Measurements from ENCODE around the gene COL6A1. TPM values are rescaled to one million over a fixed set of nuclear protein-coding genes. Genes with fewer than 3 reads are reported as not detected.
"Not testable (repeated sequence)": the region's sequence is repeated elsewhere in the genome, so short reads cannot be mapped to it uniquely, and the experiment has no call there.

COL6A1 gene
- polyA plus RNA-seq, 1 donor, result 377 TPM

DNA sequence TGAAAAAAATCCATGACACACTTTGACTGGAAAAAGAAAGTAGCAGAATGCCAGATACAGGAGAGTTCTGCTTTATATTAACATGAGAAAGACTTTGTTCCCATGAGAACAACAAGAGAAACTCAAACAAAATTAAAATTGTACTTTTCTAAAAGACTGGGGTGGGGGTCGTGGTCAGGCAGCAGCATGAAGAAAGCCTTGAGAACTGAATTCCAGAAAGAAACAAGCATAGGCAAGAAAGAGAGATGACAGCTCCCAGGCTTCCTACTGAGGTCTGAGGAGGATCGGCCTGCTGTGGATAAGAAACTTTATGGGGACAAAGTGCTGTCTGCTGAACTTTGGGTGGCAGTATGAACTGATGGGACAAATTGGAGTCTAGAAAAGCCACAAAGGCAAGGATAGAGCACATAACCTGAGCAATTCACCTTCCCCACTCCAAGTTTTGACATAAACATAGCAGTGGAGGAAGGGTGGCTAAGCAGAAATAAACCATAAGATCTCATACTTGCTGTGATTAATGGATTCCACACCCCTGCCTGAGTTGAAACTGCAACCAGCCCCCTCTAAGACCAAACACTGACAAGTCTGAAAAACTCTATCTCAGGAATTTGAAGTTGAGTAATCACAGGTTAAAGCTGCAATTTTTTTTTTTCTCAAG is 43.7 kb downstream of the COL6A1 start:
- DNase-seq (ENCODE audit: low read depth), result no peak

DNA sequence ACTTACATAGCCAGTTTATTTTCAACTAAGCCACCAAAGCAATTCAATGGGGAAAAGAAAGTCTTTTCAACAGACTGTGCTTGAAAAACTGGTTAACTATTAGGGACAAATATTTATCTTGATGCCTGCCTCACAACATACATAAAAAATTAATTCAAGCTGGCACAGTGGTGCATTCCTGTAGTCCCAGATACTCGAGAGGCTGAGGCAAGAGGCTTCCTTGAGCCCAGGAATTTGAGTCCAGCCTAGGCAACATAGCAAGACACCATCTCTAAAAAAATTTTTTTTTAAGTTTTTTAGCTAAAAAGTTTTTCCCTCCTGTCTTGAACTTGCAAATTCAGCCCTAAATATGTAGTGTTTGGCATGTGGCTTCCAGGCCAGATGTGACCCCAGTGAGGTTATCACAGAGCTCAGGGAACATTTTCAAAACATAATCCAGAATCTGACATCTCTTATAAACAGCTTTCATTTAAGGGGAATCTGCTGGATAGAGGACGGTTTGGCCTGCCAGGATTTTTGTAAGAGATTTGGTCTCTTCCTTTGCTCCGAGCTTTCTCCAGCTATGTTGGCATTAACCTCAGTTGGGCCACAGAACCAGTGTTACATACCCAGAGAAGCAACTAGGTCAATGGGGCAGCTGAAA is 46.4 kb downstream of the COL6A1 start:
- no peak for DNase-seq (ENCODE audit: low read depth)

DNA sequence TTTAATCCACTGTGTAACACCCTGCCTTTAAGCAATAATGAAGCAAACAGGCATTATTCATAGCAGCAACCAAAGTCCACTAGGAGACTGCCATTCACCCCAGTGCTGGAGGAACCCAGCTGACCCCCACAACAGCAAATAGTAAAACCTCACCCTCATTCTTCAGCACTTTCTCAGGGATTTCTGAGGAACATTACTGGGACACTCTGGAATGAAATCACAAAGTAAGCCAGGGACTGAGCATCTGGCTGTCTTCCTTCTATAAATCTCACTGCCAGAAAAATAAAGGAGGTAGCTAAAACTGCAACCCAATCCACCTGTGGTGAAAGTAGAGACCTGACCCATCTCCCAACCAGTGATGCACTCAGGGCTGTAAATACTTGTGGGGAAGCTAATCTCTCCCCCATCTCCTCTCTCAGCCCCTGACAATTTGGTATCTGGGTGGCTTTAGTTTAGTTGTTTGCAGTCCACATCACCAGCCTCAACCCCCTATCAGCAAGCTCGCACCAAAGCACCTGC is 47.1 kb downstream of the COL6A1 start:
- no peak for DNase-seq (ENCODE audit: low read depth)

DNA sequence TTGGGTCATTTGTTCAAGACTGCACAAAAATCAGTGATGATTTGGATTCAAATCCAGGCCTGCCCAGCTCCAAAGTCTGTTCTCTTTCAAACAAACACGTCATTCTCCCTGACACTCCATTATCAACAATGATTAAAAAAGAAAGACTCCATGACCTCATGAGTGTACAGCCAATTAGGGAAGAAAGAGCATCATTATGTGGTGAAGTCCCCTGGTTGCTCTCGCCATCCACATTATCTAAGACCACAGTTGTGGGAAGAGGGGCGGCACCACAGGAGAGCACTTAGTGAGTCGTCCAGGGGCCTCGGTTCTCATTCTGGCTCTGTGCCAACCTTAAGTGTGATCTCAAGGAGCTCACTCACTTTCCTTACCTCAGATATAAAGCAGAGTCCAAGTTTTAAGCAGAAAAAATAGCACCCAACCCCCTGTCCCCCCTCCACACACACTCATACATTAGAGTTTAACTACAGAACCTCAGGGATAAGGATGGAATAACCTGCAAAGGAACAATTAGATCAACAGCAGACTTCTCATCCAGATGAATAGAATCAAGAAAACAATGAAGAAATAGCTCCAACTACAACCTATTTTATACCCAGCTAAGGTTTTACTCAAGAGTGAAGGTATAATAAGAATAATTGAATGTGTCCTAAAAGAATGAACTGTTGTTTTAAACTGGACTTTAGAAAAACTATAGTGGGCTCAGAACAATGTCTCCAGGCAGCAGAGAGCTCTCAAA is 47.8 kb downstream of the COL6A1 start:
- no peak for DNase-seq (ENCODE audit: low read depth)

DNA sequence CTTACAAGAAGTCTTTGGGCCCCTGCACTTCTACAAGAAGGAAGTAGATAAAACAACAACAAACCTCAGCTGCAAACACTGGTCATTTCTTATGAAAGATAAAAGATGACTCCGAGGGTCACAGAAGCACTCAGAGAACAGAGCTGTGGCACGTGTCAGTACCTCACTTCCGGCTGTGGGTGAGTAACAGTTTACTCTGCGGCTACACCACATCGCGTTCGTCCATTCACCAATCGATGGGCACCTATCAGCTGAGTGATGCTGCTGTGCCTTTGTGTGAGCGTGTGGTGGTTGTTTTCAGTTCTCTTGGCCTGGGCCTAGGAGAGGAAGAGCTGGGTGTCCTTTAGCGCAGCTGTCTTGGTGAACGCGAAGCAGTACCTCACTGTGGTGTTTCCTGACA is 49.9 kb downstream of the COL6A1 start:
- no peak for DNase-seq (ENCODE audit: low read depth)

DNA sequence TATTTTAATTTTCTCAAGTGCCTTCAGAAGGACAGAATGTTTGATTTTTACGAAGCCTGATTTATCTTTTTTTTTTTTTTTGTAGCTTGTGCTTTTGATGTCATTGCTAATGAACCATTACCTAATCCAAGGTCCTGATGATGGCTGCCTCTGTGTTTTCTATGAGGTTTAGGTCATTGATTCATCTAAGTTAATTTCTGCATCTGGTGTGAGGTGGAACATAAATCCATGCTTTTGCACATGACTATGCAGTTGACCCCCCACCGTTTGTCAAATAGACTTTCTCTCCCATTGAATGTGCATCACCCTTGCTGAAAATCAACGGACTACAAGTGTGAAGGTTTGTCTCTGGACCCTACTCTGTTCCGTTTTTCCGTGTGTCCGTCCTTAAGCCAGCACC is 50.5 kb downstream of the COL6A1 start:
- no peak for DNase-seq (ENCODE audit: low read depth)

DNA sequence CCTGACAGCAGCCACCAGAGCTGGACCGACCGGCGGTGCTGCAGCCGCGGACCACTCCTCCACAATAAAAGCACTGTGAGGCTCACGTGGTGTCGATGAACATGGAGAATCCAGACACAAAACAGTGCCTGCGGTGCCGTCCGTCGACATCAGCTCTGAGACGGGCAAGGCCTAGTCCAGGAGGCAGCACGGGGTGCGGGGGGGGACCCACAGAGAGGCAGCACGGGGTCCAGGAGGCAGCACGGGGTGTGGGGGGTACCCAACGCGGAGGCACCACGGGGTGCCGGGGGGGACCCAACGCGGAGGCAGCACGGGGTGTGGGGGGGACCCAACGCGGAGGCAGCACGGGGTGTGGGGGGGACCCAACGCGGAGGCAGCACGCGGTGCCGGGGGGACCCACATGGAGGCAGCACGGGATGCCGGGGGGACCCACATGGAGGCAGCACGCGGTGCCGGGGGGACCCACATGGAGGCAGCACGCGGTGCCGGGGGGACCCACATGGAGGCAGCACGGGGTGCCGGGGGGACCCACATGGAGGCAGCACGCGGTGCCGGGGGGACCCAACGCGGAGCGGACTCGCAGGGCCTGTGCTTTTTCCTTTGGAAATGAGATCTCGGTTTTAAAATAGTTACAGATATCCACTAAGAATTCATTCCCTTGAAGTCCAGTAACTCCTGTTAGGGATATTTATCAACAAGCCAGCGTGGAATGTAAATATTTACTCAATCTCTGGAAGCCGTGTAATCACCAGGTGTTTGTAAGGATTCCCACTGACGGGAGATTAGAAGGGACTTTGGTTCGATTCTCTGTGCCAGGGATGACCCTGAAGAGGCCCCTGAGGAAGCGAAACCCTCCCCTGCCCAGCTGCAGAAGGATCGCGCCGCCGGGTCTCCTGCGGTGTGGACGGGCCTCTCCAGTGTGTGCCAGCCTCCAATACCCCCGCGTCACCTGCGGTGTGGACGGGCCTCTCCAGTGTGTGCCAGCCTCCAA is 52.1 kb downstream of the COL6A1 start:
- DNase-seq (ENCODE audit: low read depth), result no peak

DNA sequence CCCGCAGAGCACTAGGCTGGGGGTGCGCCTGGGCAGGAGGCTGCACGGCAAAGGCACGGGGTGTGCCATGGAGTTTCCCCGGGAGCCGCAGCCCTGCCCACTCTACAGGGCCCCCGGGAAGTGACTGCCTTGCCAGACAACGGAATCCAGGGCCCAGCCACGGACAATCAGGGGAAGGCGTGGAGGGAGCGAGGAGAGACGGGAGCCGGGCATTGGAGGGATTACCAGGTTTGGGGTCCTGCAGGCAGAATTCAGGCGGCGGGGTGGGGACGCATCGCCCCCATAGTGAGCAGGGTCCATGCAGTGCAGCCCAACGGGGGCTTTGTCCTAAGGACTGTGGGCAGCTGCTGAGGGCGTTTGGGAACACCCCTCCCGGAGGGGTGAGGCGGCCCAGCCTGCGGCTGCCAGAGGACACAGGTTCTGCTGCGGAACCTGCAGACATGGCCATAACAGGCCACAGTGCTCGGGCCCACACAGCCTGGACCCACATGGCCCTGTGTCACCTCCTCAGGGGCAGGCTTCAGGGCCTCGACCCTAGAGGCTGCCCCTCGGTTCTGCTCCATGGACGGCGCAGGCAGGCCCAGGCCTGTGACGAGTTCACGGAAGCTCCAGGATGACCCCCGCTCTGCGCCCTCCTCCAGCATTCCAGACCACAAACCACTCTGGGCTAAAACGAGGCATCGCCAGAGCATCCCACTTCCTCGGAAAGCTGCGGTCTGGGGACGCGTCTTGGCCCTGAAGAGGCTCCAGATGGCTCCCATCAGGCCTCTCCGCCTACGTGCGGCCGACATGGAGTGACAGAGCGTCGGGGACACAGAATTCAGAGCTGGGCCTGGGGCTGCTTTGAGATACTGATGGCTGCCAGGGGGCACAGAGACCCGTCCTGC is 54.5 kb downstream of the COL6A1 start:
- DNase-seq (ENCODE audit: low read depth), result no peak

DNA sequence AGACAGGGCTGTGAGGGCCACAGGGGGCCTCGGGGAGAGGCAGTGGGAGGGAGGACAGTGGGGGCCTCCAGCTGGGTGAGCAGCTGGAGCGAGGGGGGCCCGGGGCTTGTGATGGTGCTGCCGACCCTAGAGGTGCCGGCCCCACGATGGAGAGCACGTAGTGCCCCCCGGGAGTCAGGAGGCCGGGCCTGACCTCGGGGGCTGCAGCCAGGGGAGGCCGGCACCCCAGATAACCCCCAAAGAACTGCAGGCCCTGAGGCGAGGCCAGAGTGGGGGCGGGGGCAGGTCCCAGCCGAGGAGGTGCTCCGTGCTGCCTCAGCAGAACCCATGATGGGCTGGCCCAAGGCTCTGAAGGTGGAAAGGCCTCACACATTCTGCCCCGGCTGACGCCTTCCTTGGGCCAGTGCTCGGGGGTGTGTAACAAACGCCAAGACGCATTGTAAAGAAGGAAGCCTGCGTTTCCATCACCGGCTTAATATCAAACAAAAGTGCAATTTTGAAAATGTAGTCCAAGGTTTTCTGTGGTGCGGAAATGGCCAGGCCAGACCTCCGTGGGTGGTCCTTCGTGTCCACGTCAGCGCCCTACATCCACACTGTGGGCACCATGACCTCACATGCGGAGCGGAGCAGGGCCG is 55.2 kb downstream of the COL6A1 start:
- DNase-seq (ENCODE audit: low read depth), result no peak

DNA sequence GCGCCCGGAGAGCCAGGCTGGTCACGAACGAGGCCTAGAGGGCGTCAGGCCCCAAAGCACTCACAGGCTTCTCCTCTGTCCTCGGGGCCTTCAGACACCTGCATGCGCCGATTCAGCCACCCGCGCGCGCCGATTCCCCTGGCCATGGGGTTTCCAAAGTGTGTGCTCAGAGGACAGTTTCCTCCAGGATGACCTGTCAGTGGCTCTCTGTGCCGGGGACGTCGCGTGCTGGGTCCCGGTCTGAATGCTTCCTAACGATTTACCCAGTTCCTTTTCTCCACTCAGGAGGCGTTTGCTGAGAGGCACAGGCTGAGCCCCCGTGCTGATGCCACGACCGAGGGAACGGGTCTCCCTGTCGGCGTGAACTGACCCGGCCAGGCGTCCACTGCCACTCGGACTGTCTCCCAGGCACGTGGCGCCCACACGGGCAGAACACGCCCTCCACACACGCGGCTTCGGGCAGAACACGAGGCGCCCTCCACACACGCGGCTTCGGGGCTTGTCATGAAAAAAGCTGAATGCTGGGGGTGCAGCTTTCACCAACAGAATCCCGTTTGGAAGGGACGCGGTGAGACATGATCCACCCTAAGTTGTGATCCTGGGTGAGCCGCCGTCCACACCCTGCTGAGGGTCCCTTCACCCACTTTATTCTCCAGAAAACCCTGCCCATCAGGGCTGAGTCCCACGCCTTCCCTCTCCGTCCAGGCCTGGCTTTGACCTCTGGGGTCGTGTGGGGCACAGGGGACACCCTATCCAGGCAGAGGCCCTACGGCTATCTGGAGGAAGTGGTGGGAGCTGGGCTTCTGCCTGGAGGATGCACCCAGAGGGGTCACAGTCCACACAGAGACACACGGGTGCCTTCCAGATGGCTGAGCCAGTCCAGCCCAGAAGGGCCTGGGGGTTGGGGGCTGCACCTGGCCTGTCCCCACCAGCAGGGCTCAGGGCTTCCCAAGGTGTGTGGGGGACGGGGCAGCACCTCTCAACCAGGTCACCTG is 56.1 kb downstream of the COL6A1 start:
- no peak for DNase-seq (ENCODE audit: low read depth)

DNA sequence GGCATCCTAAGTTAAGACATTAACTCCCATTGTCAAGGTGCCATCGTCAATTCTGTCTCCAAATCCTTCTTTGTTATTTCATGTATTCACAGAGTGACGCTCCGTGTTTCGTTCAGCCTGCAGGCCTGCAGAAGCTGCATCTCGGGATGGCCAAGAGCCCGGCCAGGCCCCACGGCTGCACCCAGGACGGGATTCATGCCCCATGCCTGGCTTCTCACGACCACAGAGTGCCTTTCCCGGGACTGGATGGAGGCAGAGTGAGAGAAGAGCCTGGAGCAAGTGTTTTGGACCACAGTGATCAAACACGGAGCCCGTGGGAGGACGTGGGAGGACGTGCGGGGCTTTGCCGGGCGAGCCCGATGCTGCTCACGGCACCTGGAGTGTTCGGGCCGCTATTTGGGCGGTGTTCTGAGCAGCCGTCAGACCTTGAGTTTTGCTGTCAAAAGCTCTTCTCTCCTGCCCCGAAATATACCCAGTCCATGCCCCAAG is 56.8 kb downstream of the COL6A1 start:
- DNase-seq (ENCODE audit: low read depth), result no peak

DNA sequence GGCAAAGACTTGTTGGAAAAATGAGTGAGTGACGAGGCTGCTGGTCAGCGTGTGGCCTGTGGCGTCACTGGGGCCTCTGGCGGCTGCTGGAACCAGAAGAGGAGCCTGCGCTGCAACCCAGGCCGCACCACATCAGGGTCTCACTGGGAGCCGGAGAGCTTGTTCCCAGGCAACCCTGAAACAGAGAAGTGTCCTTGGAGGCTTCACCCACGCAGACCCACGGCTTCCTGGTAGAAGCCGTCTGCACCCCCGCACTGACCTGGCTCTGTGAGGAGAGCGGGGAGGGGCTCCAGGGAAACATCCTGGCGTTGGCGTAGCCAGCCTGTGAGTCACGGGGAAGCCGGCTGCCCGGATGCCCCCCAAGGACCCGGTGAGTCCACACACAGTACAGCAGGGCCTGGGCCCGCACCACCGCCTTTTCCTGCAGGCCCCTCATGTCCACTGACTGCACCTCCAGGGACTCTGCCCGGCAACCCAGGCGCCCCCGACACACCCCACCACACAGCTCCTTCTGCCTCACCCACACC is 57.4 kb downstream of the COL6A1 start:
- DNase-seq (ENCODE audit: low read depth), result no peak

DNA sequence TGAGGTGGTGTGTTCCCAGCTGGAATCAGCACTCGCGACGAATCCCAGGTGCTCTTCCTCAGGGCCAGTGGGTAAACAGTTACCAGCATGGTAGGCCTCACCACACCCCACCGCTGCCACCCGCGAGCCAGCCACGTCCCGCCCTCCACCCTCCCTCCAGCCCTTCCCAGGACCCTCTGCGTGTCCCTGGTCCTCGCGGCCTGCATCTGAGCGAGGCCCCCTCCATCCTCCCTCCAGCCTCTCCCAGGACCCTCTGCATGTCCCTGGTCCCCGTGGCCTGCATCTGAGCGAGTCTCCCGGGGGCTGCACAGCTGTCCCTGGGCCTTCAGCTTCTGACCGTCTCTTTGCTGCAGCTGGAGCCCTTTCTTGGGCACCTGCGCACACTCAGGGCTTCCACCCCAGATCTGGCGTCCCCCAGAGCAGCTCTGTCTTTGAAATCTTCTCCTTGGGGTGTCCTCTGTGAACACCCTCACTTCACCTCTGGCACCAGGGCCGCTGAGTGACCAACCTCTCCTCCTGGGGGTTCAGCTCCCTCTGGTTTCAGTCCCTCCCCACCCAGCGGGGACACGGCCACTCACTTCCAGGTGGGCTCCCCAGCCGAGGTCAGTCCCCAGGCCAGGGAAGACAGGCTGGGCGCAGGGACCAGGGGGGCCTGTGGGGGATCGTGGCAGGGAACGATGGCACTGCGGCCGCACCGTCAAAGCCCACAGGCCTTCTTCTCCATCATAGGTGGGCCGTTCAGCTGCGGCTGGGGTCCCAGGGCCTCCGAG is 58.5 kb downstream of the COL6A1 start:
- no peak for DNase-seq (ENCODE audit: low read depth)

DNA sequence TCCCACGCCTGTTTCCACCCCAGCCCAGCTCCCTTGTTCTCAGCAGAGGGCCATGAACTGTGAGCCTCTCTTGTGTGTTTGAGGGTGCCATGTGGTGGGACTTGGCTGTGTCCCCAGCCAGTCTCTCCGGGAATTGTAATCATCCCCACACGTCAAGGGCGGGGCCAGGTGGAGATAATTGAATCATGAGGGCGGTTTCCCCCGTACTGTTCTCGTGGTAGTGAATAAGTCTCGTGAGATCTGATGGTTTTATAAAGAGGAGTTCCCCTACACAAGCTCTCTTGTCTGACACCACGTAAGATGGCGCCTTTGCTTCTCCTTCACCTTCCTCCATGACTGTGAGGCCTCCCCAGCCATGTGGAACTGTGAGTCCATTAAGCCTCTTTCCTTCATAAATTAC is 59.1 kb downstream of the COL6A1 start:
- no peak for DNase-seq (ENCODE audit: low read depth)

DNA sequence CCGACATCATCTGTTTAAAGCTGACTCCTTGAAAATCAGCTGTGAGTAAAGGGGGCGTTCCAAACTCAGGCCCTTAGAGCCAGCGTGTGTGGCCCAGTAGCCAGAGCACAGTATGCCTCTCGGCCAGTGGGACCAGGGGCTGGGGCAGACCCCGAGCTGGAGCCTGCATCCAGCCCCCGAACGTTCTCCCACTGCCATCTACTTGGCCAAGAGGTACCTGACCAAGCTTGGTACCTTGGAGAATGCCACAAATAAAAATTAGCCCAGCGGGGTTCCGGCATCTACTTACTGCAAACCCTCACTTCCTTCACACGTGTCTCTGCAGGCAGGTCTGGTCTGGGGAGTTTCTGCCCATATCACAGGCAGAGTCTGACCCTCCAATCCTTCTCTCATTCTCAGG is 59.6 kb downstream of the COL6A1 start:
- DNase-seq (ENCODE audit: low read depth), result no peak

DNA sequence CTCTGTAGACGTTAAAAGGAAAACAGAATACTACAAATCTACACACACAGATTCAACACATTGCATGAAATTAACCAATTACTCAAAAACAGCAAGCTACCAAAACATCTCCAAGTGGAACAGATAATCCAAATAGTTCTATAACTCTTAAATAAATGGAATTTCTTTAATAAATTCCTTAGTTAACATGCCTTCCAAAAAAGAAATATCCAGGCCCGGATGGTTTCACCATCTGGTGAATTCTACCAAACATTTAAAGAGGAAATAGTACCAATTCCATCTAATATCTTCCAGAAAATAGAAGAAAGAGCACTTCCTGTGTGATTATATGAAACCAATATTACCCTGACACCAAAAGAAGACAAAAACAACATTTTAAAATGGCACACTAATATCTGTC is 63.6 kb downstream of the COL6A1 start:
- DNase-seq (ENCODE audit: low read depth), result no peak

DNA sequence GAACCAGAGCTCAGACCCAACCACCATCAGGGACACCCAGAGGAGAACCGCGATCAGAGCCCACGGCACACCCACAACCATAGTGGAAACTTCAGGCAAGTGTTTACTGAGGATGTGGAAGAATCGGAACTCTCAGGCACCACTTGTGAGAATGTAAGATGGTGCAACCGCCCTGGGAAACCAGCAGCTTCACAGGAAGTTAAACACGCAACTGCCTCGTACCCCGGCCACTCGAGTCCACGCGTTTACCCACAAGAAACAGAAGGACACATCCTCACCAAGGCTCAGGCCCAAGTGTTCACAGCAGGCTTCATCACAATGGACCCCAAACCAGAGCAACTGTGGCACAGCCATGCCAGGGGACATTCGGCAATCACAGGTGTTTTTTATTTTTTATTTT is 64.9 kb downstream of the COL6A1 start:
- DNase-seq (ENCODE audit: low read depth), result no peak

DNA sequence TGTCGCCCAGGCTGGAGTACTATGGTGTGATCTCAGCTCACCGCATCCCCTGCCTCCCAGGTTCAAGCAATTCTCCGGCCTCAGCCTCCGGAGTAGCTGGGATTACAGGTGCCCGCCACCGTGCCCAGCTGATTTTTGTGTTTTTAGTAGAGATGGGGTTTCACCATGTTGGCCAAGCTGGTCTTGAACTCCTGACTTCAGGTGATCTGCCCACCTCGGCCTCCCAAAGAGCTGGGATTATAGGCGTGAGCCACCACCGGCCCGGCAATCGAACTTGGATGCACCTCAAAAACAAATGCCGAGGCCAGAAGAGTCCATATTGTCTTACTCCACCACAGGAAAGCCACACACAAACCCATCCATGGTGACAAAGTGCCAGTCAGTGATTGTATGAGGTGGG is 65.3 kb downstream of the COL6A1 start:
- not testable (repeated sequence) for DNase-seq (ENCODE audit: low read depth)

Data from forelimb muscle (tissue), 1 donor.